SK-N-SH treated with all-trans-retinoic acid at 6 μM for 48 hours (cell line): Measurements from ENCODE around the gene MFAP1.

Experiments used
- ARNTL ChIP-seq: fragments of 450-650 bp; formaldehyde crosslinking; IDR thresholded peaks from 2 replicates; pipeline ENCODE4 v1.5.0; 2020; ENCODE audit warnings: low read depth, mild to moderate bottlenecking, moderate library complexity, borderline replicate concordance
- ESRRG ChIP-seq: fragments of 250-450 bp; sonication (Bioruptor Pico); IDR thresholded peaks from 2 replicates; pipeline ENCODE4 v1.6.1; 2021; ENCODE audit warnings: mild to moderate bottlenecking
- OSR1 ChIP-seq: fragments of 250-450 bp; sonication (Bioruptor Pico); IDR thresholded peaks from 2 replicates; pipeline ENCODE4 v1.8.0; 2022; ENCODE audit warnings: moderate library complexity, mild to moderate bottlenecking, inconsistent platforms
- PATZ1 ChIP-seq: fragments of 250-450 bp; sonication (Bioruptor Pico); IDR thresholded peaks from 2 replicates; pipeline ENCODE4 v1.8.0; 2020; ENCODE audit warnings: mild to moderate bottlenecking, moderate library complexity, borderline replicate concordance
- POU6F1 ChIP-seq: fragments of 250-450 bp; sonication (Bioruptor Pico); IDR thresholded peaks from 2 replicates; pipeline ENCODE4 v1.8.0; 2021; ENCODE audit warnings: low read depth, mild to moderate bottlenecking, moderate library complexity, borderline replicate concordance
- SNAI2 ChIP-seq: fragments of 250-450 bp; sonication (Bioruptor Pico); IDR thresholded peaks from 2 replicates; pipeline ENCODE4 v1.5.0; 2020; ENCODE audit warnings: mild to moderate bottlenecking, moderate library complexity
- TCF4 ChIP-seq: fragments of 250-450 bp; sonication (Bioruptor Pico); IDR thresholded peaks from 2 replicates; pipeline ENCODE4 v1.8.0; 2021; ENCODE audit warnings: mild to moderate bottlenecking, moderate library complexity, borderline replicate concordance
- TSHZ2 ChIP-seq: fragments of 250-450 bp; sonication (Bioruptor Pico); IDR thresholded peaks from 2 replicates; pipeline ENCODE4 v1.5.0; 2020; ENCODE audit warnings: mild to moderate bottlenecking, moderate library complexity
- ZC3H10 ChIP-seq: fragments of 250-450 bp; sonication (Bioruptor Pico); IDR thresholded peaks from 2 replicates; pipeline ENCODE4 v1.5.1; 2021; ENCODE audit warnings: mild to moderate bottlenecking, moderate library complexity
- ZNF70 ChIP-seq: fragments of 450-650 bp; formaldehyde crosslinking; IDR thresholded peaks from 2 replicates; pipeline ENCODE4 v1.5.0; 2020; ENCODE audit warnings: mild to moderate bottlenecking, moderate library complexity
- ZNF8 ChIP-seq: fragments of 450-650 bp; formaldehyde crosslinking; IDR thresholded peaks from 2 replicates; pipeline ENCODE4 v1.5.0; 2020; ENCODE audit warnings: mild to moderate bottlenecking, moderate library complexity

- TF ChIP-seq ZNF8 (CRISPR knock-in tag), result no peak
- TF ChIP-seq SNAI2 (CRISPR knock-in tag), result no peak
- TF ChIP-seq ZNF70 (CRISPR knock-in tag), result no peak
- TF ChIP-seq PATZ1, result no peak
- no peak for TF ChIP-seq ESRRG (CRISPR knock-in tag)
- TF ChIP-seq ARNTL (CRISPR knock-in tag), result no peak
- no peak for TF ChIP-seq POU6F1
- no peak for TF ChIP-seq ZC3H10 (CRISPR knock-in tag)
- TF ChIP-seq OSR1 (CRISPR knock-in tag), result no peak
- TF ChIP-seq TSHZ2 (CRISPR knock-in tag), result no peak
- no peak for TF ChIP-seq TCF4 (CRISPR knock-in tag)
Measured at GRCh38 chr15:43793647-43794046, 30.8 kb downstream of the MFAP1 start.
